ENCODE results near the gene ZBTB8OS. TPM values are rescaled to one million over a fixed set of nuclear protein-coding genes. Genes with fewer than 3 reads are reported as not detected.
"Not testable (repeated sequence)": the region's sequence is repeated elsewhere in the genome, so short reads cannot be mapped to it uniquely, and the experiment has no call there.

ZBTB8OS gene
- total RNA-seq = 24.5 and 29.8 TPM in 2 replicates

- DNase-seq (ENCODE audit: extremely low read depth, low read depth, low spot score) = peak; percentile 84
Observed at GRCh38 chr1:32650248-32650751, at the start of gene ZBTB8OS. Gene ZBTB8OS (minus strand): TSS chr1:32650550. CDS start chr1:32650529, 21 bp downstream.

DNA sequence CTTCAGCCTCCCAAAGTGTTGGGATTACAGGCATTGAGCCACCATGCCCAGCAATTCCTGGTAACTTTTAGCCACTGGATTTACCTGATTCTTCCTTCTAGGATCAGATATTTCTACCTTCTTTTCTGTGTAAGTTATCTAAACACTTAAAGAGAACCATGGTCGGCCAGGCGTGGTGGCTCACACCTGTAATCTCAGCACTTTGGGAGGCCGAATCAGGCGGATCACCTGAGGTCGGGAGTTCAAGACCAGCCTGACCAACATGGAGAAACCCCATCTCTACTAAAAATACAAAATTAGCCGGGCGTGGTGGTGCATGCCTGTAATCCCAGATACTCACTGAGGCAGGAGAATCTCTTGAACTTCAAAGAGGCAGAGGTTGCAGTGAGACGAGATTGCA is 46.6 kb upstream of the ZBTB8OS start:
- not testable (repeated sequence) for DNase-seq (ENCODE audit: extremely low read depth, low read depth, low spot score)

- DNase-seq (ENCODE audit: extremely low read depth, low read depth, low spot score) = no peak
Observed at GRCh38 chr1:32696041-32696440, 45.7 kb upstream of the ZBTB8OS start.

DNA sequence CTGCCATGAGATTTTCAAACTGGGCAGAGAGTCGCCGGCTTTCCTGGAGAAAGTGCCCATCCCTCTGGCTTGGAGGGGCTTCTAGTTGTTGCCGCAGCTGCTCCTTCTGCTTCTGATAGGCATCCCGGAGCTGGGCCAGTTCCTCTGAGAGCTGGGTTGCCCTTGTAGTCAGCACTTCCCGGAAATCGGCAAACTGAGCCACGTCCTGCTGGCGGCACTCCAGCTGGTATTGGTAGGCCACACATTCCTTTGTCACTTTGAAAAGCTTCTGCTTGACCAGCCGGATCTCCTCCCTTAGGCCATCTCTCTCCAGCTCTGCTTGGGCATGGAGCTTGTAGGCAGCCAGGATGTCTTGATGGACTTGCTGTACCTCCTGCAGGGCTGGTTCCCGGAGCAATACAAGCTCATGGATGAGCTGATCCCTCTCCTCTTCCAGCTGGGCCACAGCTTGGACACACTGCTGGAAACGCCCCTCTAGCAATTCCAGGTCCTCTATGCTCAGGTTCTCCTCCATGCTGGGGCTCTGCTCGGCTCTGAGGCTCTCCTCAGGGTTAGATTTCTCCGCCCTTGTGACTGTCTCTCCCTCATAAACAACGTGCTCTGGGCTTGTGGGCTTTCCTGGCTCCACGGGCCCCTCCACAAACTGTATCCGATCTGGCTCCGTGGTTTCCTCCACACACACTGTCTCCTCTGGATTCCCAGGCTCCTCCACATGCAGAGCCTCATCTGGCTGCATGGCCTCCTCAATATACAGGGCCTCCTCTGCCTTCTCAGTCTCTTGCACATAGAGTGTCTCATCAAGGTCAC is 45.0 kb upstream of the ZBTB8OS start:
- no peak for DNase-seq (ENCODE audit: extremely low read depth, low read depth, low spot score)

DNA sequence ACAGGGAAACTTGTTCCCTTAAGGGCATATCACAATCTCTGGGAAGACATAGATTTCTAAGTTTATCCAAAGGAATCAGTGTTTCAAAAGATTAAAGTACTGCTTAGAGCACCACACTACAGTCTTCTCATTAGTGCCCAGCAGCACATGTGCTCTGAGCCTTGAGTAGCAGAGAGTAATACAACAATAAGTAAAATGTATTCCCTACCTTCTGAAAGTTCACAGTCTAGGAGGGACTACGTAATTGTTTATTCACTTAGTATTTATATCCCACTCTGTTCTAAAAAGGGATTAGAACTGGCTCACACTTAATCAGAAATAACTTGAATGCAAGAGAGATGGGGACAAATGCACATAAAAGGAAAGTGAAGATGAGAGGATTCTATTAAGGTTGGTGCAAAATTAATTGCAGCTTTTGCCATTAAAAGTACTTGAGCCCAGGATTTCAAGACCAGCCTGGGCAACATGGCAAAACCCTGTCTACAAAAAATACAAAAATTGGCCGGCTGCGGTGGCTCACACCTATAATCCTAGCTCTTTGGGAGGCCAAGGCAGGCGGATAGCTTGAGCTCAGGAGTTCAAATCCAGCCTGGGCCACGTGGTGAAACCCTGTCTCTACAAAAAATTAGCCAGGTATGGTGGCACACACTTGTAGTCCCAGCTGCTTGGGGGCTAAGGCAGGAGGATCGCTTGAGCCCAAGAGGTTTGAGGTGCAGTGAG is 43.3 kb upstream of the ZBTB8OS start:
- DNase-seq (ENCODE audit: extremely low read depth, low read depth, low spot score) = no peak

DNA sequence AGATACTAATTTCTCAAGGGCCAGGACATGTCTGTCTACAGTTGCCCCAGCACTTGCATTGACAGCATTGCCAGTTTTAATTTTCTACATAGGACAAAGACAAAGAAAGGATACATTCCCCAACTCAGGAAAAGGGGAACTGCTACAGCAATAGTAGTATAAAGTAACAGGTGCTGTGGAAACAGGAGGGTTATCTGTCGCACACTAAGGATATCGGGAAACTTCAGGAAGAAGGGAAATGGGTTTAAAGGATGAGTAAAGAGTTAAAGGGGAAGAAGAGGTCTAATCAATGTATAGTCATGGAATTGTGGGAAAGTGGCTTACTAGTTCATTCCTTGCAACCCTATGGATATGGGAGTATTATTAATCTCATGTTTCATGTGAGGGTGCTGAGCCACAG is 36.0 kb upstream of the ZBTB8OS start:
- no peak for DNase-seq (ENCODE audit: extremely low read depth, low read depth, low spot score)

DNA sequence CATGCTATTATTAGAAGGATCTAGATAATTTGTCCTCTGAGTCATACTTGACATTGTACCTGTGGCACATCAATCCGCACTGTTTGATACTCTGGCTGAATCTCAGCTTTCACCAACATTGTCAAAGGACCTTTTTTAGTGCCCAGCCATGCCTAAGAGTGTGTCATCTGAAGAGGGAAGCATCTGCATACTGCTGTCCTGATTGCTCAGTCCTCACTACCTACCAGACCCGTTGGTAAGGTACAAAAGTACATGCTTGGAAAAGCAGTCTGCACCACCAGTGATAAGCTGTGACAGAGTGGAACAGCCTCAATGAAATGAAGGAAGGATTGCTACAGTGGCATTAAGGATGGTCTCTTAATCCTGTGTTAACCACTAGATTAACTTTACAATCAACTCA is 35.1 kb upstream of the ZBTB8OS start:
- DNase-seq (ENCODE audit: extremely low read depth, low read depth, low spot score) = no peak

GRCh38 chr1:32684167-32684811 is 33.9 kb upstream of the ZBTB8OS start:
- peak; percentile 7 for DNase-seq (ENCODE audit: extremely low read depth, low read depth, low spot score)

DNA sequence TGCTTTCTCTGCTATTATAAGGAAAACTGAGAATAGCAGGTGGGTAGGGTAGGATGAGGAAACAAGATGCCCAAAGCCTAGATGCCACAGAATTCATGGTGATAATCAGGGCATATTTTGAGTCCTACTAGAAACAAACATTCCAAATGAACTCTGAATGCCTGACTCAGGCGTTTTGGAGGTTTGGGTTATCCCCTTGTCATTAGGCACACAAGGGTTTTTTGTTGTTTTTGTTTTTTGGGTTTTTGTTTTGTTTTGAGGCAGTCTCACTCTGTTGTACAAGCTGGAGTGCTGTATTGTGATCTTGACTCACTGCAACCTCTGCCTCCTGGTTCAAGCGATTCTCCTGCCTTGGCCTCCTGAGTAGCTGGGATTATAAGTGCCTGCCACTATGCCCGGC is 33.0 kb upstream of the ZBTB8OS start:
- no peak for DNase-seq (ENCODE audit: extremely low read depth, low read depth, low spot score)

- DNase-seq (ENCODE audit: extremely low read depth, low read depth, low spot score) = no peak
Observed at GRCh38 chr1:32681999-32682398, 31.6 kb upstream of the ZBTB8OS start.

DNA sequence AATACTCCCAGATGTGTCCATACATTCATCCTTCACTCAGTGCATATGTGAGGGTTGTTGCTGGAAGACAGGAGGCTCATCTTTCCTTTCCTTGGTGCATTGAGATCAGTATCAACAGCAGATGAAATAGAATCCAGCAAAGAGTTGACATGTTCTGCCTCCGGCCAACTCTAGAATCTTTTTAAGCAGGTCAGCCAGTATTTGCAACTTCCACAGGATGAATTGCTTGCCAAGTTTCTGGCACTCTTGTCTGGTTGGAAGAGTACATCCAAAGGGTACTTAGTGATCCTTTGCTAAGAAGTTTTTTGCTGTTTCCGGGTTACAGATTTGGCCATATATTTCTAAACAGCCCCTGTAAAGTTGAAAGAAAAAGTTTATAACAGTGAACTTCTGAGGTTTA is 31.2 kb upstream of the ZBTB8OS start:
- no peak for DNase-seq (ENCODE audit: extremely low read depth, low read depth, low spot score)

DNA sequence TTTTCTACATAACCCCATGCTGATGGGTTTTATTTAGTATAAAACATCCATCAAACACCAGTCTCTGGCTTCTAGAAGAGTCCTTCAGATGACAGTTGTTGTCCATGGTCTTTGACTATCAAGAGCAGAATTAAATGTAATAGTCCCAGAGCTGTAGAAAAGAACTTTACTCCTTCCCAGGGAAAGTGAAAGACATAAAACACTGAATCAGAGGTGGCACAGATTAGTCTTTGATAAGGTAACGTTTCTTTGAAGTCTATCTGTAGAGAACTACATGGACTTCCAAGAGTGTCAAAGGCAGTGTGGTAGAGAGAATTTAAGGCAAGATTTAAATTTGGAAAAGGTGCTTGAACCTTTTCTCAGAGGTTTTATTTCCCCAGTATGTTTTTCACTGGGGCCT is 30.3 kb upstream of the ZBTB8OS start:
- no peak for DNase-seq (ENCODE audit: extremely low read depth, low read depth, low spot score)

- DNase-seq (ENCODE audit: extremely low read depth, low read depth, low spot score) = not testable (repeated sequence)
Observed at GRCh38 chr1:32679993-32680392, 29.6 kb upstream of the ZBTB8OS start.

- no peak for DNase-seq (ENCODE audit: extremely low read depth, low read depth, low spot score)
Observed at GRCh38 chr1:32676945-32677344, 26.6 kb upstream of the ZBTB8OS start.

DNA sequence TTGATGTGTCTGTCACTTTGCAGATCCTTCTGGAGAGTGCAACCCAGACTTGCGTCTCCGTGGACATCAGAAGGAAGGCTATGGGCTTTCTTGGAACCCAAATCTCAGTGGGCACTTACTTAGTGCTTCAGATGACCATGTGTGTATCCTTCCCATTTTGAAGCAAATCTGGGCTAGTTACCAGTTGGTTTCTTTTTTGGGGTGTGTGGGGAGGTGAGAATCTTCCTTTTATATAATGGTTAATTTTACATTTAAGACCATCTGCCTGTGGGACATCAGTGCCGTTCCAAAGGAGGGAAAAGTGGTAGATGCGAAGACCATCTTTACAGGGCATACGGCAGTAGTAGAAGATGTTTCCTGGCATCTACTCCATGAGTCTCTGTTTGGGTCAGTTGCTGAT is 18.4 kb upstream of the ZBTB8OS start:
- DNase-seq (ENCODE audit: extremely low read depth, low read depth, low spot score) = not testable (repeated sequence)

- DNase-seq (ENCODE audit: extremely low read depth, low read depth, low spot score) = no peak
Observed at GRCh38 chr1:32666901-32667566, 16.7 kb upstream of the ZBTB8OS start.

DNA sequence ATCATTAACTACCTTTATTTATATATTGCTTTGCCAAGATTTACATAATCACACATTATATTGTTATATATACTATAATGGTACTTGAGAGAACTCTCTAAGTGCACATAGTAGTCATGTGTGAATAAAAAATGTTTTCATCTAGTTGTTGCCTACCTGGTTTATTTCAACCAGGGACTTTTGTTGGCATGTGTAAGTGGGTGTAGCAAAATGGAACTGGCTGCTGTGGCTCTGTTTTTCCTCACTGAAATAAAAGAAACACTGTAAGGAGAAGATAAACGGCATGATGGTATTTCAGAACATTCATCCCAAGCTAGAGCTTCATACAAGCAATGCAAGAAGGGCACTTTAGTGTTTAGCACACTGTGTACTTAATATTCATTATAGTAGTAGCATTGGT is 15.6 kb upstream of the ZBTB8OS start:
- no peak for DNase-seq (ENCODE audit: extremely low read depth, low read depth, low spot score)

DNA sequence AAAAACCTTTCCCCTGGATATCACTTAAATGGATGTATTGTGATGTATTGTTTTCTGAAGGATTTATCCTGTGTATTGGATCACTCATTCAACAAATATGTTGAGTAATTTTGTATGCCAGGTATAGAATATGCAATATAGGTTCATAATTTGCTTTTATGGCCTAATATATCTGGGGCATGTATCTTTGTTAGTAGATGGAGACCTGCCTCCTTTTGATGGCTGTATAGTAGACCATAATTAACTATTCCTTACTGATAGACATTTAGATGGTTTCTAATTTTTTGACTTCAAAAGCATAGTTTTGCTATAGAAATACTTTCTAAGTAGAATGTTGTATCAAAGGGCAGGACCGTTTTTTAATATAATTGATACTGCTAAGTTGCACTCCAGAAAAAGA is 9.2 kb upstream of the ZBTB8OS start:
- no peak for DNase-seq (ENCODE audit: extremely low read depth, low read depth, low spot score)

GRCh38 chr1:32652244-32652962 is 2.1 kb upstream of the ZBTB8OS start:
- DNase-seq (ENCODE audit: extremely low read depth, low read depth, low spot score) = no peak

GRCh38 chr1:32651461-32652073 is 1.2 kb upstream of the ZBTB8OS start:
- peak; percentile 16 for DNase-seq (ENCODE audit: extremely low read depth, low read depth, low spot score)
